ENCODE measurements around the gene USP48. TPM values are rescaled to one million over a fixed set of nuclear protein-coding genes. Genes with fewer than 3 reads are reported as not detected.

Gene USP48
- total and polyA plus RNA-seq, 2 of the 13 experiments (the other 11 are each of a cell fraction or from before 2014, with no cell fraction given) = 30.4 to 30.7 TPM

DNA sequence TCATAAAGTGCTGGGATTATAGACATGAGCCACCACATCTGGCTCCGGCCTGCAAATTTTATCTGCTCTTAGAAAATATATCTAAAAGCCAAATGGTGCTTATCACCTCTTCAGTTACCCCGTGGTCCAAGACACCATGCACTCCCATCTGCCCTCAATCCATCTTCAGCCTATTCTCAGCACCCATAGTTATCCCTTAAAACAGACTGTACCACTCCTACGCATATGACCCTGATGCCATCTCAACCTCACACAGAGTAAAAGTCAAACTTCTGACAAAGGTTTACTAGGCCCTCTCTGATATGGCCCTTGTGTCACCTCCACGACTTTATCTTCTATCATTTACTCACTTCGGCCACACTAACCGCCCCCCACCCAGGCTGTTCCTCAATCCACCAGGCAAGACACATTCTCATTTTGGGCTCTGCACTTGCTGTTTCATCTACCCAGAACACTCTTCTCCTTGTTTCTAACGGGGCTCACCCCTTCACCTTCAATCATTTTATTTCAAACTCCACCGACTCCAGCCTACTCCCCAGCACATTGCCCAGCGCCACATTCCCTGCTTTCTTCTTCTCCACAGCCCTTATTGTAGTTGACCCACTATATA lies 33.0 kb downstream of the USP48 start:
- Histone ChIP-seq H3K9ac (ENCODE audit: insufficient read depth, low read depth, low read length) (no peak overlapping the region), H4K20me1 (ENCODE audit: insufficient read depth, low read length) (no peaks in the 10 kb centered on the region), H3K9me3 (ENCODE audit: low read length) (no peaks in the 10 kb centered on the region), H3K27ac (ENCODE audit: extremely low read length, insufficient read depth, low read length) (no peak overlapping the region), H3K4me2 (ENCODE audit: low read depth, low read length) (no peak overlapping the region), H2AFZ (ENCODE audit: low read length) (no peak overlapping the region), H3K36me3 (replicated peaks in 1 of 2; ENCODE audit: control insufficient read depth in 1 of 2, insufficient read depth in 2 of 2, low read length in 2 of 2) (peaks cover 13 to 64% of the 10 kb centered on the region in 2 experiments; a peak in 4 of 5 replicates), H3K4me3 (replicated peaks in 1 of 3; ENCODE audit: insufficient read depth in 1 of 3, low read depth in 2 of 3, low read length in 3 of 3) (no peak overlapping the region), H3K79me2 (ENCODE audit: insufficient read depth, low read length) (no peaks in the 10 kb centered on the region), H3K4me1 (ENCODE audit: insufficient read depth, low read length) (no peaks in the 10 kb centered on the region), H3K27me3 (ENCODE audit: control insufficient read depth in 1 of 2, insufficient read depth in 2 of 2, low read length in 2 of 2) (no peaks in the 10 kb centered on the region)
- in situ Hi-C loops (cut with HindIII; ENCODE audit: extremely low pct_ligation_motif_present, low pct_unique_long_range_greater_than_20kb) = no loop called here
- ChIA-PET CTCF (ENCODE audit: low intra/inter-chr PET ratio, low total read pairs) (no interaction called here), POLR2A (no interaction called here)
- TF ChIP-seq ZNF282 (IDR thresholded peaks at IDR 0.05; ENCODE audit: partially characterized antibody) = no peak
- no peak for TF ChIP-seq ARNT (IDR thresholded peaks at IDR 0.05)
- TF ChIP-seq FIP1L1 (IDR thresholded peaks at IDR 0.05; ENCODE audit: borderline replicate concordance, insufficient read depth, low read depth, low read length) = no peak
- TF ChIP-seq, protein P1, sequence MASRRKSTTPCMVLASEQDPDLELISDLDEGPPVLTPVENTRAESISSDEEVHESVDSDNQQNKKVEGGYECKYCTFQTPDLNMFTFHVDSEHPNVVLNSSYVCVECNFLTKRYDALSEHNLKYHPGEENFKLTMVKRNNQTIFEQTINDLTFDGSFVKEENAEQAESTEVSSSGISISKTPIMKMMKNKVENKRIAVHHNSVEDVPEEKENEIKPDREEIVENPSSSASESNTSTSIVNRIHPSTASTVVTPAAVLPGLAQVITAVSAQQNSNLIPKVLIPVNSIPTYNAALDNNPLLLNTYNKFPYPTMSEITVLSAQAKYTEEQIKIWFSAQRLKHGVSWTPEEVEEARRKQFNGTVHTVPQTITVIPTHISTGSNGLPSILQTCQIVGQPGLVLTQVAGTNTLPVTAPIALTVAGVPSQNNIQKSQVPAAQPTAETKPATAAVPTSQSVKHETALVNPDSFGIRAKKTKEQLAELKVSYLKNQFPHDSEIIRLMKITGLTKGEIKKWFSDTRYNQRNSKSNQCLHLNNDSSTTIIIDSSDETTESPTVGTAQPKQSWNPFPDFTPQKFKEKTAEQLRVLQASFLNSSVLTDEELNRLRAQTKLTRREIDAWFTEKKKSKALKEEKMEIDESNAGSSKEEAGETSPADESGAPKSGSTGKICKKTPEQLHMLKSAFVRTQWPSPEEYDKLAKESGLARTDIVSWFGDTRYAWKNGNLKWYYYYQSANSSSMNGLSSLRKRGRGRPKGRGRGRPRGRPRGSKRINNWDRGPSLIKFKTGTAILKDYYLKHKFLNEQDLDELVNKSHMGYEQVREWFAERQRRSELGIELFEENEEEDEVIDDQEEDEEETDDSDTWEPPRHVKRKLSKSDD (CRISPR knock-in tag; IDR thresholded peaks at IDR 0.05; ENCODE audit: low read depth) = no peak
- TF ChIP-seq SP5 (CRISPR knock-in tag; IDR thresholded peaks at IDR 0.05; ENCODE audit: borderline replicate concordance, low read depth) = no peak
- TF ChIP-seq MBD4 (IDR thresholded peaks at IDR 0.05; ENCODE audit: borderline replicate concordance, low read length) = no peak
- no peak for TF ChIP-seq HDAC1 (CRISPR knock-in tag; IDR thresholded peaks at IDR 0.05)
- TF ChIP-seq KDM4B (CRISPR knock-in tag; IDR thresholded peaks at IDR 0.05) = no peak
- TF ChIP-seq, protein P2, sequence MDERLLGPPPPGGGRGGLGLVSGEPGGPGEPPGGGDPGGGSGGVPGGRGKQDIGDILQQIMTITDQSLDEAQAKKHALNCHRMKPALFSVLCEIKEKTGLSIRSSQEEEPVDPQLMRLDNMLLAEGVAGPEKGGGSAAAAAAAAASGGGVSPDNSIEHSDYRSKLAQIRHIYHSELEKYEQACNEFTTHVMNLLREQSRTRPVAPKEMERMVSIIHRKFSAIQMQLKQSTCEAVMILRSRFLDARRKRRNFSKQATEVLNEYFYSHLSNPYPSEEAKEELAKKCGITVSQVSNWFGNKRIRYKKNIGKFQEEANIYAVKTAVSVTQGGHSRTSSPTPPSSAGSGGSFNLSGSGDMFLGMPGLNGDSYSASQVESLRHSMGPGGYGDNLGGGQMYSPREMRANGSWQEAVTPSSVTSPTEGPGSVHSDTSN (CRISPR knock-in tag; IDR thresholded peaks at IDR 0.05) = no peak
- TF ChIP-seq, protein P3, sequence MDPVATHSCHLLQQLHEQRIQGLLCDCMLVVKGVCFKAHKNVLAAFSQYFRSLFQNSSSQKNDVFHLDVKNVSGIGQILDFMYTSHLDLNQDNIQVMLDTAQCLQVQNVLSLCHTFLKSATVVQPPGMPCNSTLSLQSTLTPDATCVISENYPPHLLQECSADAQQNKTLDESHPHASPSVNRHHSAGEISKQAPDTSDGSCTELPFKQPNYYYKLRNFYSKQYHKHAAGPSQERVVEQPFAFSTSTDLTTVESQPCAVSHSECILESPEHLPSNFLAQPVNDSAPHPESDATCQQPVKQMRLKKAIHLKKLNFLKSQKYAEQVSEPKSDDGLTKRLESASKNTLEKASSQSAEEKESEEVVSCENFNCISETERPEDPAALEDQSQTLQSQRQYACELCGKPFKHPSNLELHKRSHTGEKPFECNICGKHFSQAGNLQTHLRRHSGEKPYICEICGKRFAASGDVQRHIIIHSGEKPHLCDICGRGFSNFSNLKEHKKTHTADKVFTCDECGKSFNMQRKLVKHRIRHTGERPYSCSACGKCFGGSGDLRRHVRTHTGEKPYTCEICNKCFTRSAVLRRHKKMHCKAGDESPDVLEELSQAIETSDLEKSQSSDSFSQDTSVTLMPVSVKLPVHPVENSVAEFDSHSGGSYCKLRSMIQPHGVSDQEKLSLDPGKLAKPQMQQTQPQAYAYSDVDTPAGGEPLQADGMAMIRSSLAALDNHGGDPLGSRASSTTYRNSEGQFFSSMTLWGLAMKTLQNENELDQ (CRISPR knock-in tag; IDR thresholded peaks at IDR 0.05; ENCODE audit: borderline replicate concordance) = no peak
- no peak for TF ChIP-seq ZNF460 (CRISPR knock-in tag; IDR thresholded peaks at IDR 0.05; ENCODE audit: borderline replicate concordance)
- TF ChIP-seq ZKSCAN8 (CRISPR knock-in tag; IDR thresholded peaks at IDR 0.05; ENCODE audit: borderline replicate concordance) = no peak
- no peak for TF ChIP-seq THAP11 (CRISPR knock-in tag; IDR thresholded peaks at IDR 0.05)
- TF ChIP-seq, protein P4, sequence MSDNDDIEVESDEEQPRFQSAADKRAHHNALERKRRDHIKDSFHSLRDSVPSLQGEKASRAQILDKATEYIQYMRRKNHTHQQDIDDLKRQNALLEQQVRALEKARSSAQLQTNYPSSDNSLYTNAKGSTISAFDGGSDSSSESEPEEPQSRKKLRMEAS (IDR thresholded peaks at IDR 0.05) = no peak
- TF ChIP-seq, protein P5, sequence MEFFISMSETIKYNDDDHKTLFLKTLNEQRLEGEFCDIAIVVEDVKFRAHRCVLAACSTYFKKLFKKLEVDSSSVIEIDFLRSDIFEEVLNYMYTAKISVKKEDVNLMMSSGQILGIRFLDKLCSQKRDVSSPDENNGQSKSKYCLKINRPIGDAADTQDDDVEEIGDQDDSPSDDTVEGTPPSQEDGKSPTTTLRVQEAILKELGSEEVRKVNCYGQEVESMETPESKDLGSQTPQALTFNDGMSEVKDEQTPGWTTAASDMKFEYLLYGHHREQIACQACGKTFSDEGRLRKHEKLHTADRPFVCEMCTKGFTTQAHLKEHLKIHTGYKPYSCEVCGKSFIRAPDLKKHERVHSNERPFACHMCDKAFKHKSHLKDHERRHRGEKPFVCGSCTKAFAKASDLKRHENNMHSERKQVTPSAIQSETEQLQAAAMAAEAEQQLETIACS (CRISPR knock-in tag; IDR thresholded peaks at IDR 0.05) = no peak
- TF ChIP-seq ZNF33B (CRISPR knock-in tag; IDR thresholded peaks at IDR 0.05) = no peak
- ATAC-seq (no peak), FAIRE-seq (no peak), DNase-seq (ENCODE audit: low spot score) (no peak)
- 86% methylated on average over 9 of the region's 9 CpGs for WGBS (ENCODE audit: low lambda C conversion rate)
- BruUV-seq (replicated peaks) = TSS peak; percentile 43
- intact Hi-C loops (cut with micrococcal nuclease; ENCODE audit: unreplicated experiment) = no loop called here
